ENCODE results near the gene STK32B. TPM values are rescaled to one million over a fixed set of nuclear protein-coding genes. Genes with fewer than 3 reads are reported as not detected.

The STK32B gene
- total and polyA plus RNA-seq, 7 donors, result 0.14 to 0.73 (median 0.52) TPM

DNA sequence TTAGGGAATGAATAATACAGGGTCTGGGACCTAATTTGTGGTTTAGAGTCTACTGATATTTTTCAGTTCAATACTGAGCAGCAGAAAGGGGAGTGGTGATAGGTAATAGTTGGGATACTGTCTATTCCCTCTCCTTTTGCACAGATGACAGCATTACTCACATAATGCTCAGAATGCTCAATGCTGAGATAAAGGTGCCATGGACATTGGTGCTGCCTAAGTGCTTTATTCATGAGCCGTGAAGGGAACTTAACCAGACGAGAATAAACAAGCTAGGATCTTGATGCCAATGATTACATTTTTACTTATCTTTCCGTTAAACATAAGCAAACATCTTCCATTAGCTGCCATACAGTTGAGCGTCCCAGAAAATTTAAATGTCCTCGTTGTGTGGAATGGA, 75.6 kb downstream of the STK32B start:
- Histone ChIP-seq H3K4me3 (no peak overlapping the region), H3K36me3 (ENCODE audit: insufficient read depth in 1 of 2, low read depth in 1 of 2) (no peaks in the 10 kb centered on the region), H3K27me3 (ENCODE audit: insufficient read depth in 3 of 3, low read length in 2 of 3) (no peaks in the 10 kb centered on the region), H3K9me3 (no peaks in the 10 kb centered on the region), H3K27ac (no peak overlapping the region), H3K4me1 (no peaks in the 10 kb centered on the region)
- intact Hi-C loops (cut with DNase I), result no loop called here
- no peak for TF ChIP-seq CTCF (IDR thresholded peaks at IDR 0.05)
- ATAC-seq (no peak), DNase-seq (no peak)
- 80 to 90% (median 85%) methylated on average over 5 of the region's 5 CpGs for WGBS, 3 donors

GRCh38 chr4:5127556-5127955, 76.3 kb downstream of the STK32B start:
- intact Hi-C loops (cut with DNase I), result no loop called here
- ATAC-seq (no peak), DNase-seq (no peak)
- WGBS, 3 donors, result 42 to 45% (median 44%) methylated on average over 7 of the region's 7 CpGs
- no peaks in the 10 kb centered on the region for H3K27me3 ChIP-seq (ENCODE audit: insufficient read depth in 3 of 3, low read length in 2 of 3)
- TF ChIP-seq CTCF (IDR thresholded peaks at IDR 0.05), result no peak
- H3K4me3 ChIP-seq, result no peak overlapping the region
- no peaks in the 10 kb centered on the region for H3K36me3 ChIP-seq (ENCODE audit: insufficient read depth in 1 of 2, low read depth in 1 of 2)
- H3K9me3 ChIP-seq, result no peaks in the 10 kb centered on the region
- H3K4me1 ChIP-seq, result no peaks in the 10 kb centered on the region
- H3K27ac ChIP-seq, result no peak overlapping the region

DNA sequence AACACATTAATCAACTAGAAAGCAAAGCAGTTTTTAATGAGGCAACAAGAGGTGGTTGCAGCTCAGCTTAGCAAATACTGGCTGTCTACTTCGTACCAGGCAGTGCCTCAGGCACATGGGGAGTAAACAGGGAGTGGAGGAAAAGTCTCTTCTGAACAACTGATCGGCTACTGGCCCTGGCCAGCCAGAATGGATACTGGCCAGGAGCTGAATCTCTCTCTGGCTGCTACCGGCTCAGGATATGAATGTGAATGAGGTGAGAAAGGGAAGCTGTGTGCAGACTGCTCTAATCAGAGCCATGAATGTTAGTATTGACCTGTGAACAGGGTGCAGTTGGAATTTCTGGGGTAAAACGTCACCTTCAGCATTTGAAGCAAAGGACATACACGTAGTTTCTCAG, 77.3 kb downstream of the STK32B start:
- no peak overlapping the region for H3K4me3 ChIP-seq

DNA sequence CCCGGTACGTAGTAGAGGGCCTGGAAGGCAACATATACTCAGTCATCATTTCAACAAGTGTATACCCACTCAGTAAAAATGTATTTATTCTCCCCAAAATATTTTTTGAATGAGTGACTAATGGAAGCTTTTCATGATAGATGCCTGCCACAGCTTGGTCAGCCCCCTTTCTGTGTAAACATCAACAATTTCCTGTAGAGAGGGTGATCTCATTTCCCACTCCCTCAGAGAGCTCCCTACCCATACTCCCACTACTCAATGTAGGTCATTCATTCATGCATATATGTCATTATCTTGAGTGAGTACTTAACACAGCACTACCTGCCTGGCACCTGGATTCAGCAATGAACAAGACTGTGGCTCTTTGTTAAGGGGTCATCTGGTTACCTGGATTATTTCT, 81.9 kb downstream of the STK32B start:
- Histone ChIP-seq H3K4me1 (no peaks in the 10 kb centered on the region), H3K36me3 (ENCODE audit: insufficient read depth in 1 of 2, low read depth in 1 of 2) (no peaks in the 10 kb centered on the region), H3K9me3 (no peaks in the 10 kb centered on the region), H3K27ac (no peak overlapping the region), H3K4me3 (no peak overlapping the region), H3K27me3 (ENCODE audit: insufficient read depth in 3 of 3, low read length in 2 of 3) (no peaks in the 10 kb centered on the region)
- DNase-seq, result no peak
- intact Hi-C loops (cut with DNase I), result no loop called here
- ATAC-seq, result no peak
- WGBS, 3 donors, result 88 to 95% (median 94%) methylated on average over 2 of the region's 2 CpGs
- no peak for TF ChIP-seq CTCF (IDR thresholded peaks at IDR 0.05)

More for the DNA sequence above, 77.3 kb downstream of the STK32B start:
- WGBS, 3 donors, result 35 to 44% (median 37%) methylated on average over 5 of the region's 5 CpGs
- H3K36me3 ChIP-seq (ENCODE audit: insufficient read depth in 1 of 2, low read depth in 1 of 2), result no peaks in the 10 kb centered on the region
- intact Hi-C loops (cut with DNase I), result no loop called here
- H3K4me1 ChIP-seq, result no peaks in the 10 kb centered on the region
- ATAC-seq (no peak), DNase-seq (no peak)
- no peaks in the 10 kb centered on the region for H3K27me3 ChIP-seq (ENCODE audit: insufficient read depth in 3 of 3, low read length in 2 of 3)
- no peak overlapping the region for H3K27ac ChIP-seq
- TF ChIP-seq CTCF (IDR thresholded peaks at IDR 0.05), result no peak
- no peaks in the 10 kb centered on the region for H3K9me3 ChIP-seq

GRCh38 chr4:5133933-5134594, 82.8 kb downstream of the STK32B start:
- WGBS, 3 donors, result 74 to 87% (median 78%) methylated on average over 4 of the region's 4 CpGs

More at GRCh38 chr4:5133933-5134594, 82.8 kb downstream of the STK32B start:
- intact Hi-C loops (cut with DNase I), result no loop called here
- Histone ChIP-seq H3K27ac (no peak overlapping the region), H3K27me3 (ENCODE audit: insufficient read depth in 3 of 3, low read length in 2 of 3) (no peaks in the 10 kb centered on the region), H3K4me1 (no peaks in the 10 kb centered on the region), H3K4me3 (no peak overlapping the region), H3K36me3 (ENCODE audit: insufficient read depth in 1 of 2, low read depth in 1 of 2) (no peaks in the 10 kb centered on the region), H3K9me3 (no peaks in the 10 kb centered on the region)
- ATAC-seq, result no peak
- no peak for DNase-seq
- TF ChIP-seq CTCF (IDR thresholded peaks at IDR 0.05), result no peak

Measured in psoas muscle (tissue), 8 donors.